Activated CD4-positive, alpha-beta memory T cell treated with anti-CD3 and anti-CD28 coated beads, Interleukin-2, amount 10 ng/mL, durations not matched to agents 7 days and 5 days (primary cell): ENCODE data around the gene MAML1. TPM values are rescaled to one million over a fixed set of nuclear protein-coding genes. Genes with fewer than 3 reads are reported as not detected.
A peak's percentile ranks its signal among the peaks of the same experiment; 100 is the strongest.

Source experiments
- CTCF ChIA-PET: fragments of 350-600 bp; sonication (Branson Sonifier 250); formaldehyde crosslinking; loops from one replicate; lab custom pipeline; 2021; ENCODE audit warnings: antibody characterized with exemption, inconsistent platforms; lab: Charles Lee
- POLR2A ChIA-PET: fragments of 350-600 bp; sonication (Branson Sonifier 250); formaldehyde crosslinking; loops from one replicate; lab custom pipeline; 2021; ENCODE audit warnings: antibody characterized with exemption; lab: Charles Lee
- DNase-seq: peaks from one replicate; pipeline ENCODE4 v3.0.0-alpha.2; 2020
- H3K27ac Mint-ChIP-seq: one replicate; pipeline ENCODE4 v1.8.0; 2021; ENCODE audit warnings: mild to moderate bottlenecking, mixed read lengths
- H3K27me3 Mint-ChIP-seq: one replicate; pipeline ENCODE4 v1.8.0; 2021; ENCODE audit warnings: mixed read lengths
- H3K36me3 Mint-ChIP-seq: one replicate; pipeline ENCODE4 v1.8.0; 2021; ENCODE audit warnings: low read depth, mixed read lengths
- H3K4me1 Mint-ChIP-seq: one replicate; pipeline ENCODE4 v1.8.0; 2021; ENCODE audit warnings: mixed read lengths
- H3K4me3 Mint-ChIP-seq: one replicate; pipeline ENCODE4 v1.8.0; 2021; ENCODE audit warnings: mild to moderate bottlenecking, mixed read lengths
- H3K9me3 Mint-ChIP-seq: one replicate; pipeline ENCODE4 v1.8.0; 2021; ENCODE audit warnings: mixed read lengths
- total RNA-seq, 2 experiments: library from RNA; stranded (reverse); gene quantifications; one replicate each; pipeline ENCODE4 v1.2.3, GENCODE V29; 2021

The MAML1 gene
- total RNA-seq, 2 experiments from 2014 or later = 33.3 to 35.2 TPM

DNA sequence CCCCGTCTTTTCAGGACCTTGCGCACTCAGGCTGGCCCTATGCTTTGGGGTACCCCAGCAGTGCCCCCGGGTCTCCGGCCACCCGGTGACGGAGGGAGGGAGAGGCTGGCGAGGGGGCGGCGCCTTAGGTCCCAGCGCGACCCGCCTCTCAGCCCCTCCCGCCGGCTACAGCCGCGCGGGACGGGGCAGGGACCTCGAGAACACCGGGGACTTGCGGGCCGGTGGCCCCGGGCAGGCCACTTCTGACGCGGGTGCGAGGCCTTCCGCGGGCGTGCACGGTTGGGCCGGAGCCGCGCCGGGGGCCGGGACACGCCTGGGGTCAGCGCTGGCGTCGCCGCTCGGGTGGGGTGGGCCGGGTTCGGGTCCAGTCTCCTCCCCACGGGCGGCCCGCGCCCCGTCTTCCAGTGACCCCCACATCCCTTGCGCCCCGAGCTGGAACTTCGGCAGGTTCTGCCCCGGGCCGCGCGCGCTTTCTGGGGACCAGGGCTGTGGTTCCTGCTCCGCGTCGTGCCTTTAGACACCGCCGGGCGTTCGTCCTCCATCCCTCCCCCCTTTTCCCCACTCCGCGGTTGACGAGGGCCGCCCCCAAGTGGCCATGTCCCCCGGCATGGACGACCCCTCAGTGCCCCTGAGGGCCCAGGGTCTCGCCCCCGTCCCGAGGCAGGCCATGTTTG is 84.3 kb downstream of the MAML1 start:
- Mint-ChIP-seq H3K4me1 (peaks cover 36% of the 10 kb centered on the region), H3K9me3 (no peaks in the 10 kb centered on the region), H3K36me3 (peaks cover 20% of the 10 kb centered on the region), H3K4me3 (no peak overlapping the region), H3K27ac (no peak overlapping the region), H3K27me3 (no peaks in the 10 kb centered on the region)
- DNase-seq = no peak
- POLR2A ChIA-PET = interaction anchor here (2.6 kb wide), 1 partner anchor 11 kb away, joined by 7 read pairs; no protein-coding TSS in a partner anchor
- CTCF ChIA-PET = interaction anchor here (1.4 kb wide), 1 partner anchor 15 kb away, joined by 3 read pairs; no protein-coding TSS in a partner anchor

DNA sequence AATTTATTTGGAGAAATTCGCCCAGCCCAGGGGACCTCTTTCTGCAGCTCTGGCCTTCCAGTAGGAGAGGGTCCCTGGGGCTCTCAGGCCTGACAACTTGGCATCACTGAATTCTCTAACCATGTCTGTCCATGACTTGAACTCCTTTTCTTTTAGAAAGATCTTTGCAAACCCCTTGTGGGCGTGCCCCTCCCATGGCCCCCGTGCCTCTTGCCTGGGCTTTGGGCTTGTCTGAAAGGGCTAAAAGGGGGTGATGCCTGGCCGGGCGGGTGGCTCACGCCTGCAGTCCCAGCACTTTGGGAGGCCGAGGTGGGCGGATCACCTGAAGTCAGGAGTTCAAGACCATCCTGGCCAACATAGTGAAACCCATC is 84.8 kb downstream of the MAML1 start:
- no peak overlapping the region for H3K27ac Mint-ChIP-seq
- POLR2A ChIA-PET = interaction anchor here (2.6 kb wide), 1 partner anchor 11 kb away, joined by 7 read pairs; no protein-coding TSS in a partner anchor
- H3K9me3 Mint-ChIP-seq = no peaks in the 10 kb centered on the region
- H3K4me1 Mint-ChIP-seq = peaks cover 41% of the 10 kb centered on the region
- H3K36me3 Mint-ChIP-seq = peaks cover 23% of the 10 kb centered on the region
- H3K4me3 Mint-ChIP-seq = no peak overlapping the region
- CTCF ChIA-PET = interaction anchor here (1.4 kb wide), 1 partner anchor 16 kb away, joined by 3 read pairs; no protein-coding TSS in a partner anchor
- DNase-seq = no peak
- H3K27me3 Mint-ChIP-seq = no peaks in the 10 kb centered on the region

DNA sequence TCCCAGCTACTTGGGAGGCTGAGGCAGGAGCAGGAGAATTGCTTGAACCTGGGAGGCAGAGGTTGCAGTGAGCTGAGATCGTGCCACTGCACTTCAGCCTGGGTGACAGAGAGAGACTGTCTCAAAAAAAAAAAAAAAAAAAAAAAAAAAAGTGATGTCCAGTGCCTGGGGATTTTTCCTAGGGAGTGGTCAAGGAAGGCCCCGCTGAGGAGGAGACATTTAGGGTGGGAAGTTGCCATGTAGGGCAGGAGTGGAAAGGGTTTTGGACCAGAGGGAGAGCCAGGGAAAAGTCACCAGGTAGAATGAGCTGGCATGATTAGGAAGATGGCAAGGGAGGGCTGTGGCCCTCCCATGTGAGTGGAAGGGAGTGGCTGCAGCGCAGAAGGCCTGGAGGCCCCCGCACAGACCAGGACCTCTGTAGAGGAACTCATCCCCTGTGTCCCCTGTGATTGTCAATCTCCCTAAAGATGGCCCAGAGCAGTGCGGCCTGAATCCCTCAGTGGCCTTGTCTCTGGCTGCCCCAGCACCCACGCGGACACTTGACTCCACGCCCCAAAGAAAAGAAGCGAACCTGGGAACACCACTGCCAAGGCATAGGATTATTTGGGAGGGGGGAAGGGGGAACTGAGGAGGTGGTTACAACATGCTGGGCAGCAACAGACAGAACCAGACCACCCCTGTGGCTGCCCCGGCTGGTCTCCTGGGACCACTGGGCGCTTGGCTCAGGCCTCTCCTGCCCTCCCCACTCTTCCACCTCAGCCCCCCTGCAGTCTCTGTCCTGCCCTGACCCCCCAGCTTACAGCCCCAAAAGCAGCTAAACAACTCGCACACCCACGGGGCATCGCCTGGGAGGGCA is 85.5 kb downstream of the MAML1 start:
- no peaks in the 10 kb centered on the region for H3K9me3 Mint-ChIP-seq
- no peak for DNase-seq
- H3K27me3 Mint-ChIP-seq = no peaks in the 10 kb centered on the region
- peaks cover 47% of the 10 kb centered on the region for H3K4me1 Mint-ChIP-seq
- peak overlapping the region; percentile 63 for H3K27ac Mint-ChIP-seq
- POLR2A ChIA-PET = interaction anchor here (2.6 kb wide), 1 partner anchor 12 kb away, joined by 7 read pairs; no protein-coding TSS in a partner anchor
- CTCF ChIA-PET = interaction anchor here (1.4 kb wide), 1 partner anchor 16 kb away, joined by 3 read pairs; no protein-coding TSS in a partner anchor
- peaks cover 25% of the 10 kb centered on the region for H3K36me3 Mint-ChIP-seq
- H3K4me3 Mint-ChIP-seq = peak overlapping the region; percentile 65

DNA sequence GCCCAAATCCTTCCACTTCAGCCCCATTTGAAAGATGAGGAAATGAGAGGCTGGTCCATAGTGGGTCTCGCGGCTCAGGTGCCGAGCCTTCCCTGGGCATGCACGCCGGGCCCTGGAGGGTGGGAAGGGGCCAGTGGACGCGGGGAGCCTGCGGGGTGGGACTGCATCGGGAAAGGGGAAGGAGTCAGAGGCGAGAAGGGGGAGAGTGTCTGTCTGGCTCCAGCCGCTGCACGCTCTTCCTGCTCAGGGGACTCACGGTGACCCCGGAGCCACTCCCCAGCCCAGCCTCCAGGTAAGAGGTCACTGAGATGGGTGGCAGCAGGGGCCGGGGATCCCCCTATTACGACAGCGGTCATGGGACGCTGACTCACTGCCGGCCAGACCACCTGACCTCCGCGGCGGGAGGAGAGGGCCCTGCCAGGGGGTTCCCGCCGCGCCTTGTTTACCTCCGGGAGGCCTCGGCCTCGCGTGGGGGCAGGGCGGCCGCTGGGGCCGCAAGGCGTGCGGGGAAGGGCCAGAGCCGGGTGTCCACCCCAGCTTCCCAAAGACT is 86.2 kb downstream of the MAML1 start:
- peak overlapping the region; percentile 65 for H3K4me3 Mint-ChIP-seq
- H3K27me3 Mint-ChIP-seq = no peaks in the 10 kb centered on the region
- peaks cover 50% of the 10 kb centered on the region for H3K4me1 Mint-ChIP-seq
- CTCF ChIA-PET = interaction anchor here (1.2 to 1.4 kb wide), 2 partner anchors 17 kb away, joined by 3 to 5 read pairs; no protein-coding TSS in a partner anchor
- POLR2A ChIA-PET = interaction anchor here (0.7 to 2.6 kb wide), 6 partner anchors 8 to 196 kb away, joined by 3 to 21 read pairs (median 6); partner anchors contain the start of gene HNRNPH1
- peaks cover 30% of the 10 kb centered on the region for H3K36me3 Mint-ChIP-seq
- no peaks in the 10 kb centered on the region for H3K9me3 Mint-ChIP-seq
- peak overlapping the region; percentile 63 for H3K27ac Mint-ChIP-seq
- DNase-seq = peak; percentile 90

DNA sequence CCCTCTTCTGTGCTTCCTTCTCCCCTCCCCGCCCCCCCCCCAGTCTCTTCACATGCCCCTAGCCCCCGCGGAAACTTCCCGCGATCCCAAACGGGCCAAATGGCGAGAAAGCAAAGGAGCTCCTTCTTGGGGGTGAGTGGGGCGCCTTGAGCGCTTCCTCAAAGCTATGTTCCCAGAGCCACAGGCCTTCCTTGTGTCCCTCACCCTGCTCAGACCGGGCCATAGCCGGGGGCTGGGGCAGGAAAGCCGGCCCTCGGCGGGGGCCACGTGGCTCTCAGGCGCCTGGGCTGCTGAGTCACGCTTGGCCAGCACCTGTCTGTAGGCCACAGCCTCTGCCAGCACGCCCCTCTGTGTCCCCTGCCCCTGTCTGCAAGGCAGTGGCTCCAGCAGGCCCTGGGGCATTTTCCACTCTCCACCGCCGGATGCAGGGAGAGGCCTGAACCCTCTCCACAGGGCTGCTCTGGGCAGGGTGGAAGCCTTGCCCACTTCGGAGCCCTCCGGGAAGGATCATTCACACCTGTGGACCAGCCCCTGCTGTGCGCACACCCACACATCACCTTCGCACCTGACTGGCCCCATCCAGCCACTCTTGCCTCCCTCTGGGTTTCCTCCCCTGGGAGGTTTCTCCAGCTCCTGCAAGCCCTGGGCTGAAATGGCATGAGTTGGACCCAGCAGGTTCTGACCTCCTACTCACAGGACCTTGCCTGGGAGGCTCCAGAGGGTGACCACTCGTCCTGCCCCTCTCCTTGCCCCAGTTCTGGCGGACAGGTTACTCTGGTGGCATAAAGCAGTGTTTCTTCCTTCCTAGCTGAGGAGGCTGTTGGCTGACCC is 86.9 kb downstream of the MAML1 start:
- peak overlapping the region; percentile 70 for H3K4me3 Mint-ChIP-seq
- no peaks in the 10 kb centered on the region for H3K9me3 Mint-ChIP-seq
- H3K27ac Mint-ChIP-seq = peak overlapping the region; percentile 76
- CTCF ChIA-PET = interaction anchor here (0.6 to 1.6 kb wide), 4 partner anchors 8 to 225 kb away, joined by 4 to 6 read pairs (median 5); no protein-coding TSS in a partner anchor
- H3K36me3 Mint-ChIP-seq = peaks cover 37% of the 10 kb centered on the region
- H3K4me1 Mint-ChIP-seq = peaks cover 51% of the 10 kb centered on the region
- POLR2A ChIA-PET = interaction anchor here (0.7 to 2.7 kb wide), 13 partner anchors 8 to 196 kb away, joined by 3 to 21 read pairs (median 7); partner anchors contain the start of genes HNRNPH1, MAML1 and MGAT4B
- H3K27me3 Mint-ChIP-seq = no peaks in the 10 kb centered on the region
- DNase-seq = peak; percentile 45

DNA sequence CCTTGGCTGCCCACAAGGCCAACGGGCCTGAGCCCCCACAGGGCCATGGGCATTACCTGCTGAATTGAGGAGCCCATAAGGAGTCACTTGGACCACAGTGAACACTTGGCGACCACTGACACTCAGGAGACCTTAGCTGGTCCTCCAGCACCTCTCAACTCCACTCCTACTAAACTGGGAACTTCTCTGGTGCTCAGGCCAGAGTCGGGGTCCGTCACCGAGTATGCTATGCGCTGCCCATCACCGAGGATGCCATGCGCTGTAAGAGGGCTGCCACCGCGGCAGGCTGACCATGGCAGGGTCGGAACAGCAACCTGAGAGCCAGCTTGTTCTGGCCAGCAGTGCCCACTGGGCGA is 87.5 kb downstream of the MAML1 start:
- H3K36me3 Mint-ChIP-seq = peaks cover 43% of the 10 kb centered on the region
- no peaks in the 10 kb centered on the region for H3K9me3 Mint-ChIP-seq
- POLR2A ChIA-PET = interaction anchor here (0.8 to 2.7 kb wide), 14 partner anchors 9 to 260 kb away, joined by 3 to 21 read pairs (median 6); partner anchors contain the start of genes HNRNPH1, MAML1 and MGAT4B
- no peak for DNase-seq
- peak overlapping the region; percentile 70 for H3K4me3 Mint-ChIP-seq
- peaks cover 54% of the 10 kb centered on the region for H3K4me1 Mint-ChIP-seq
- peak overlapping the region; percentile 76 for H3K27ac Mint-ChIP-seq
- no peaks in the 10 kb centered on the region for H3K27me3 Mint-ChIP-seq
- CTCF ChIA-PET = interaction anchor here (0.6 to 1.6 kb wide), 4 partner anchors 9 to 226 kb away, joined by 4 to 6 read pairs (median 5); no protein-coding TSS in a partner anchor

DNA sequence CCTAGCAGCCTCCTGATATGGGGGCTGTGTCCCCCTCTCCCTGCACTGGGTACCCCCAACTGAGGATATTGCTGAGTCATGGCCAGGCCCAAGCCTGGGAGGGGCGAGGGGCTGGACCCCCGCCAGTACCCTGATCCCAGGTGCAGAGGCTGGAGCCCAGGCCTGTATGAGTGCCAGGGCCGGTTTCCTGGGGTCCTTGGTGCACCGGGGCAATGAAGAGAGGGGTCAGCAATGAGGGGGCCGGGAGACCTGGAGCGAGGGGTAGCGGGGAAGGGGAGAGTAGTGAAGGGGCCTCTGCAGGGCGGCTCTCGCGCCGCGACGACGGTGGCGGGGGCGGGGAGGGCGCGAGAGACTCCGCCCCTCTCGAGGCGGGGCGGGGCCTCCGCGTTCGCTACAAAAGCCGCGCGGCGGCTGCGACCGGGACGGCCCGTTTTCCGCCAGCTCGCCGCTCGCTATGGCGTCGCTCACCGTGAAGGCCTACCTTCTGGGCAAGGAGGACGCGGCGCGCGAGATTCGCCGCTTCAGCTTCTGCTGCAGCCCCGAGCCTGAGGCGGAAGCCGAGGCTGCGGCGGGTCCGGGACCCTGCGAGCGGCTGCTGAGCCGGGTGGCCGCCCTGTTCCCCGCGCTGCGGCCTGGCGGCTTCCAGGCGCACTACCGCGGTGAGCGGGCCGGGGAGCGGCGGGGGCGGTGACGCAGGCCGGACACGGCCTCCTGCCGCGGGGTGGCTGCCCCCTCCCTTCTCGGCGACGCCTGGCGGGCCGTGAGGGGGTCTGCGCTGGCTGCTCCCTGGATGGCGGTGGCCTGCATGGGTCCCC is 88.1 kb downstream of the MAML1 start, which contains the start of gene SQSTM1:
TSS of gene SQSTM1 (plus strand) at position 423 of the 815 bp plus-strand sequence. CDS start at position 455, 32 bp downstream.
- ChIA-PET POLR2A (interaction anchor here (0.8 to 2.7 kb wide), 14 partner anchors 9 to 261 kb away, joined by 3 to 21 read pairs (median 6); partner anchors contain the start of genes CANX, HNRNPH1, MAML1 and MGAT4B), CTCF (interaction anchor here (0.6 to 1.6 kb wide), 3 partner anchors 9 to 226 kb away, joined by 4 to 6 read pairs (median 5); no protein-coding TSS in a partner anchor)
- peak within 1 kb of the TSS; percentile 93 for H3K4me3 Mint-ChIP-seq
- H3K27me3 Mint-ChIP-seq = no peaks in the 10 kb centered on the region
- peak; percentile 82 for DNase-seq
- no peaks in the 10 kb centered on the region for H3K9me3 Mint-ChIP-seq
- H3K27ac Mint-ChIP-seq = peak within 1 kb of the TSS; percentile 97
- peaks cover 46% of the 10 kb centered on the region for H3K36me3 Mint-ChIP-seq
- peaks cover 52% of the 10 kb centered on the region for H3K4me1 Mint-ChIP-seq

DNA sequence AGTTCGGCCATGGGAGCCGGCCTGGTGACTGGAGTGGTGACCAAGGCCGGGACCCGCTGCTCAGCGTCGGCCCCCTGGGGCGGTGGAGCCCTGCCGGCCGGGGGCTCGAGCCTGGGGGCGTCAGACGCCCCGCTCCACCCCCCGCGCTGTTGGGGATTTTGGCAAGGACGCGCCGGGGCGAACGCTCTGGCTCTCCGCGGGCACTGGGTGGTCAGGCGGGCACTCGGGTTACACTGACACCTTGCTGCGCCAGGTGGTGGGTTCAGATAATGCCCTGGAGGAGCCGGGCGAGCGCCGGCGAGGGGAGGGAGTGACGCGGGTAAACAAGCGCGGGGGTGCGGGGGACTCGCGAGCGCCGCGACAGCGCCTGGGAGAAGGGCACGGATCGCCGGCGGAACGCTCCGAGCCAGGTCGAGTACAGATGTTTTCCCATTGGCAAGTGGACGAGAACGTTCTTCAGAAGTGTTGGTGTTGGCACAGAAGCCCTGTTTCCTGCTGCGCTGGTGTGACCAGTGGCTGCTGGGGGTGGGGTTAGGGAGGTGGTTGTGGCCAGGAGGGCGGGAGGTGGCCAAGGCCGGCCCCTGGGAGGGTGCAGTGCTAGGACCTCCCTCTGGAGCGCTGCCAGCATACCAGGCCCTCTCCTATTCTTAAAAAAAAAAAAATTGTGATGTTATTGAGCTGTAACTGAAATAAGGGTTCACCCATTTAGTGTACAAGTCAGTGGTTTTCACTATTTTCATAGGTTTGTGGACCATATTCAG is 88.9 kb downstream of the MAML1 start:
- peaks cover 52% of the 10 kb centered on the region for H3K36me3 Mint-ChIP-seq
- peak overlapping the region; percentile 97 for H3K27ac Mint-ChIP-seq
- POLR2A ChIA-PET = interaction anchor here (0.5 to 2.7 kb wide), 19 partner anchors 9 to 262 kb away, joined by 3 to 21 read pairs (median 5); partner anchors contain the start of genes CANX, HNRNPH1, MGAT4B and MRNIP
- H3K27me3 Mint-ChIP-seq = no peaks in the 10 kb centered on the region
- peak overlapping the region; percentile 93 for H3K4me3 Mint-ChIP-seq
- CTCF ChIA-PET = interaction anchor here (1.0 to 1.6 kb wide), 4 partner anchors 13 to 54 kb away, joined by 3 to 5 read pairs (median 4); no protein-coding TSS in a partner anchor
- H3K4me1 Mint-ChIP-seq = peaks cover 51% of the 10 kb centered on the region
- DNase-seq = peak; percentile 91
- H3K9me3 Mint-ChIP-seq = no peaks in the 10 kb centered on the region

DNA sequence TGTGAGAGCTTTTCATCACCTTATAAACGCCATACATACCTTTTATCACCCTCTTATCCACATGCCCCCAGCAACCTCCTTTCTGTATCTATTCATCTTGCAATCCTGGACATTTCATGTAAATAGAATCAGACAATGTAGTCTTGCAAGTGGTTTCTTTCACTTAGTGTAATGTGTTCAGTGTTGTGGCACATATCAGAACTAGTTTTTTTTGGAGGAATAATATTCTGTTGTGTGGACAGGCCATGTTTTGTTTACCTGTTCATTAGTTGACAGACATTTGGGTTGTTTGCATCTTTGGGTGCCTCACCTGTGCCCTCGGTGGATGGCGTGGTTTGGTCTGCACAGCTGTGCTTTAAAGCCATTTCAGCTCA is 89.4 kb downstream of the MAML1 start:
- peaks cover 53% of the 10 kb centered on the region for H3K4me1 Mint-ChIP-seq

DNA sequence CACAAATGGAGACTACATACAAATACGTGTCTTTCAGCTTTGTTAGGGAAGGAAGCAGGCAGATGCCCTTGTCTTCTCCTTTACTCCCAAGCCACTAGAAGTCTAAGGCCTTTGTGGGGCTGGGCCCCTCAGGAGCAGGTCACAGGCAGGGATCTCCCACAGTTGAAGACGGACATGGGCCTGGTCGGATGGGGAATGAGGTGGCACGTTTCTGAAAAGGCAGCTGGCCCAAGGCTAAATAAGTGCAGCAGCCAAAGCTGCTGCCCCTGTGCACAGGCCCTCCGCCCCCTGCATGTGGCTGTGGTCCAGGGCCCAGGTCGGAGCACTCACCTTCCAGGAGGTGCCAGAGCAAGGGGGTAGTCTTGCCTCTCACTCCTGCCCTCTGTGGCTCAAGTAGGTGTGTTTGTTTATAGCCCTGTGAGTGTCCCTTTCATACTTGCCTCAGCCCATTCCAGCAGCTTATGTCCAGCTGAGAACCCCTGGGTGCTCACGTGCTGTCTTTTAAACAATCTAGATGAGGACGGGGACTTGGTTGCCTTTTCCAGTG is 89.9 kb downstream of the MAML1 start:
- ChIA-PET CTCF (interaction anchor here (1.0 to 1.3 kb wide), 3 partner anchors 15 to 55 kb away, joined by 3 to 4 read pairs (median 3); no protein-coding TSS in a partner anchor), POLR2A (interaction anchor here (0.6 to 2.7 kb wide), 9 partner anchors 8 to 91 kb away, joined by 3 to 19 read pairs (median 4); partner anchors contain the start of gene MRNIP)
- peak overlapping the region; percentile 40 for H3K27ac Mint-ChIP-seq
- no peaks in the 10 kb centered on the region for H3K27me3 Mint-ChIP-seq
- DNase-seq = no peak
- H3K36me3 Mint-ChIP-seq = peaks cover 63% of the 10 kb centered on the region
- H3K4me1 Mint-ChIP-seq = peaks cover 51% of the 10 kb centered on the region
- peak overlapping the region; percentile 93 for H3K4me3 Mint-ChIP-seq
- no peaks in the 10 kb centered on the region for H3K9me3 Mint-ChIP-seq

More for the DNA sequence above, 89.4 kb downstream of the MAML1 start:
- no peaks in the 10 kb centered on the region for H3K9me3 Mint-ChIP-seq
- H3K4me3 Mint-ChIP-seq = peak overlapping the region; percentile 93
- no peak for DNase-seq
- POLR2A ChIA-PET = interaction anchor here (0.5 to 2.7 kb wide), 10 partner anchors 9 to 120 kb away, joined by 3 to 19 read pairs (median 4); partner anchors contain the start of gene MRNIP
- H3K27me3 Mint-ChIP-seq = no peaks in the 10 kb centered on the region
- H3K36me3 Mint-ChIP-seq = peaks cover 58% of the 10 kb centered on the region
- peak overlapping the region; percentile 97 for H3K27ac Mint-ChIP-seq
- CTCF ChIA-PET = interaction anchor here (1.0 to 1.3 kb wide), 3 partner anchors 14 to 55 kb away, joined by 3 to 4 read pairs (median 3); no protein-coding TSS in a partner anchor
